KG1 (cell line): Measurements from ENCODE around the gene LGSN.
"Not testable (repeated sequence)": the region's sequence is repeated elsewhere in the genome, so short reads cannot be mapped to it uniquely, and the experiment has no call there.

Source experiments
- DNase-seq: peaks from one replicate; lab custom pipeline; 2025; lab: John Stamatoyannopoulos, UW

LGSN gene

GRCh38 chr6:63319939-63320338, at the start of gene LGSN:
Gene LGSN (minus strand): TSS chr6:63319983. CDS start chr6:63319943, 40 bp downstream.
- no peak for DNase-seq

- DNase-seq, result no peak
Observed at GRCh38 chr6:63368347-63368746, 48.6 kb upstream of the LGSN start.

GRCh38 chr6:63362500-63363120, 42.8 kb upstream of the LGSN start:
- DNase-seq, result not testable (repeated sequence)

- not testable (repeated sequence) for DNase-seq
Observed at GRCh38 chr6:63357384-63357783, 37.6 kb upstream of the LGSN start.

GRCh38 chr6:63355632-63356031, 35.8 kb upstream of the LGSN start:
- DNase-seq, result no peak

GRCh38 chr6:63353286-63353630, 33.5 kb upstream of the LGSN start:
- no peak for DNase-seq

GRCh38 chr6:63352544-63353285, 32.9 kb upstream of the LGSN start:
- DNase-seq, result peak; percentile 96

GRCh38 chr6:63352069-63352543, 32.3 kb upstream of the LGSN start:
- DNase-seq, result no peak

GRCh38 chr6:63349401-63349800, 29.6 kb upstream of the LGSN start:
- DNase-seq, result no peak

GRCh38 chr6:63348836-63349235, 29.1 kb upstream of the LGSN start:
- no peak for DNase-seq

GRCh38 chr6:63347599-63347998, 27.8 kb upstream of the LGSN start:
- DNase-seq, result no peak

GRCh38 chr6:63346217-63346835, 26.5 kb upstream of the LGSN start:
- DNase-seq, result no peak

- no peak for DNase-seq
Observed at GRCh38 chr6:63340351-63340750, 20.6 kb upstream of the LGSN start.

- not testable (repeated sequence) for DNase-seq
Observed at GRCh38 chr6:63334652-63335051, 14.9 kb upstream of the LGSN start.

GRCh38 chr6:63333440-63333839, 13.7 kb upstream of the LGSN start:
- DNase-seq, result no peak

- not testable (repeated sequence) for DNase-seq
Observed at GRCh38 chr6:63326630-63327029, 6.8 kb upstream of the LGSN start.

- no peak for DNase-seq
Observed at GRCh38 chr6:63322981-63323380, 3.2 kb upstream of the LGSN start.

GRCh38 chr6:63321821-63322220, 2.0 kb upstream of the LGSN start:
- DNase-seq, result no peak

GRCh38 chr6:63317641-63318040, 2.1 kb downstream of the LGSN start:
- no peak for DNase-seq

- DNase-seq, result no peak
Observed at GRCh38 chr6:63316113-63316512, 3.7 kb downstream of the LGSN start.

GRCh38 chr6:63313111-63313510, 6.7 kb downstream of the LGSN start:
- no peak for DNase-seq

GRCh38 chr6:63307581-63308246, 12.1 kb downstream of the LGSN start:
- DNase-seq, result no peak

- no peak for DNase-seq
Observed at GRCh38 chr6:63306420-63306819, 13.4 kb downstream of the LGSN start.
